CD4-positive, alpha-beta T cell treated with Interleukin-15 for 1 hour (primary cell): ENCODE data around the gene PRODH2.

Source experiments
- DNase-seq: peaks from one replicate; pipeline ENCODE4 v3.0.0-alpha.2; 2020

The PRODH2 gene, protein sequence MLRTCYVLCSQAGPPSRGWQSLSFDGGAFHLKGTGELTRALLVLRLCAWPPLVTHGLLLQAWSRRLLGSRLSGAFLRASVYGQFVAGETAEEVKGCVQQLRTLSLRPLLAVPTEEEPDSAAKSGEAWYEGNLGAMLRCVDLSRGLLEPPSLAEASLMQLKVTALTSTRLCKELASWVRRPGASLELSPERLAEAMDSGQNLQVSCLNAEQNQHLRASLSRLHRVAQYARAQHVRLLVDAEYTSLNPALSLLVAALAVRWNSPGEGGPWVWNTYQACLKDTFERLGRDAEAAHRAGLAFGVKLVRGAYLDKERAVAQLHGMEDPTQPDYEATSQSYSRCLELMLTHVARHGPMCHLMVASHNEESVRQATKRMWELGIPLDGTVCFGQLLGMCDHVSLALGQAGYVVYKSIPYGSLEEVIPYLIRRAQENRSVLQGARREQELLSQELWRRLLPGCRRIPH

DNA sequence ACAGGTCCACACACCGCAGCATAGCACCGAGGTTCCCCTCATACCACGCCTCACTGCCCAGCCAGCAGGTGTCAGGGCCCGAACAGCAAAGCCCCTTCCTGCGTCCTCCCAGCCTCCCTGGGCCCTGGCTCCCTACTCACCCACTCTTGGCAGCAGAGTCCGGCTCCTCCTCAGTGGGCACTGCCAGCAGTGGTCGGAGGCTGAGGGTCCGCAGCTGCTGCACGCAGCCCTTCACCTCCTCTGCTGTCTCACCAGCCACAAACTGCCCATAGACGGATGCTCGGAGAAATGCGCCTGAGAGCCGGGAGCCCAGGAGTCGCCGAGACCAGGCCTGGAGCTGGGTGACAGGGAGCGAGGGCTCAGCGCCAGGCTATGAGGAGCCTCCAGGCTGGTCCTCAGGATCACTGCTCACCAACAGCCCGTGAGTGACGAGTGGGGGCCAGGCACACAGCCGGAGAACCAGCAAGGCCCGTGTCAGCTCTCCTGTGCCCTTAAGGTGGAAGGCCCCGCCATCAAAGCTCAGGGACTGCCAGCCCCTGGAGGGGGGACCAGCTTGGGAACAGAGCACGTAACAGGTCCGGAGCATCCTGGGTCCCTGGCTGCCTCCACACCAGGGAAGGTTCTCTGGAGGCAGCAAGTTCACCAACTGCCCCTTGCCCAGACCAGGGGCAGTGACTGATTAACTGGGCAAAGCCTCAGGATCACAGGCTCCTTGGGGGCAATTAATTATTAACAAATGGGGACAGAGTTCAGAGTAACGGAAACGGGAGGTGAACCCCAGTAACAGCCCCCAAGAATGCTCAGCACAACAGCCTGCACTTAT, at the start of gene PRODH2:
PRODH2 (minus strand) TSS at position 626 of the 823 bp plus-strand sequence; CDS start at position 586, 40 bp downstream.
- DNase-seq: no peak

DNA sequence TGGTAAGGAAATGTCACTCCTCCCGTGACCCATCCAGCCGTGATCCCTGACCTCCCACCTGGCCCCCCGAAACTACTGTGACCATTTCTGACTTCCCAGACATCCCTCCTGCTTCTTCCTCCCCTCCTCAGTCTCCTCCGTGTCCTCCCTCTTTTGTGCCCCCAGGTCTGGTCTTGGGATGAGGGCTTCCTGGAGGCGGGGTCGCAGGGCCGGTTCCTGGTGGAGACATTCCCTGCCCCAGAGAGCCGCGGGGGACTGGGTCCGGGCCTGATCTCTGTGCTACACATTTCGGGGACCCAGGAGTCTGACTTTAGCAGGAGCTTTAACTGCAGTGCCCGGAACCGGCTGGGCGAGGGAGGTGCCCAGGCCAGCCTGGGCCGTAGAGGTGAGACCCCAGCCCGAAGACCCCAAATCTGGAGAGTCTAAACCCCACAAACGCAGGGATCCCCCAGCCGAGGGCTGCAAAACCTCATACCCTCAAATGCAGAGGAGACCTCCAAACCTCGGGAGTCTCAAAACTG, 49.1 kb upstream of the PRODH2 start:
- DNase-seq: no peak

DNA sequence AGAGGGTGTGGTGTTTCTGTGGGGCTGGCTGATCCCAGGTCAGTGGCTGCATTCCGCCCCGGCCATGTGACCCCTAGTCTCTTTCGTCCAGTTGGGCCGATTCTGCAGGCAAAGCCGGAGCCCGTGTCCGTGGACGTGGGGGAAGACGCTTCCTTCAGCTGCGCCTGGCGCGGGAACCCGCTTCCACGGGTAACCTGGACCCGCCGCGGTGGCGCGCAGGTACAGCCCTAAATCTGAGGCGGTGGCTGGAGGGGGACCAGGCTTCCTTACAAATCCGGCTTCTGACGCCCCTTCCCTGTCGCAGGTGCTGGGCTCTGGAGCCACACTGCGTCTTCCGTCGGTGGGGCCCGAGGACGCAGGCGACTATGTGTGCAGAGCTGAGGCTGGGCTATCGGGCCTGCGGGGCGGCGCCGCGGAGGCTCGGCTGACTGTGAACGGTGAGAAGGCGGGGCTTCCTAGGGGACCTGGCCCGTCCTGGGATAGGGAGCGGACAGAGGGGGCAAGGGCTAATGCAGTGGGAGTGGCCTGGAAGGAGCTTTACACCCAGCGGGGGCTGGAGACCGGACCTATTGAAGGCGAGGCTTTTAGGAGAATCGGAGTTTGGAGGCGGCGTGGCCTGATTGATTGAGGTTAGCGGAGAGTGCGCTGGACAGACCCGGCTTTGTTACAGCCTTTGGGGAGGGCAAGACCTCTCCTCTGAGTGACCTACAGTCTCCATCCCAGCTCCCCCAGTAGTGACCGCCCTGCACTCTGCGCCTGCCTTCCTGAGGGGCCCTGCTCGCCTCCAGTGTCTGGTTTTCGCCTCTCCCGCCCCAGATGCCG, 48.4 kb upstream of the PRODH2 start:
- no peak for DNase-seq

DNA sequence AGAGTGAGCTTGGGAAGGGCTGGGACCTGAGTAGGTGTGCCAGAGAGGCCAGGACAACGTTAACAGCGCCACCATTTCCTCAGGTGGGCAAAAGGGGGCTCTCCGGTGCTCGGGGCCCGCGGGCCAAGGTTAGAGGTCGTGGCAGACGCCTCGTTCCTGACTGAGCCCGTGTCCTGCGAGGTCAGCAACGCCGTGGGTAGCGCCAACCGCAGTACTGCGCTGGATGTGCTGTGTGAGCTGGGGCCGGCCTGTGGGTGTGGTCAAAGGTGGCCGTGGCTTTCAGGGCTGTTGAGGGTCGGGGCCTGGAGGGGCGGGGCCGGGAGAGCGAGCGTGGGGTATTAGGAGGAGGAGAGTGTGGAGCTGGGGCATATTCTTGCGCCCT, 47.8 kb upstream of the PRODH2 start:
- DNase-seq: no peak

DNA sequence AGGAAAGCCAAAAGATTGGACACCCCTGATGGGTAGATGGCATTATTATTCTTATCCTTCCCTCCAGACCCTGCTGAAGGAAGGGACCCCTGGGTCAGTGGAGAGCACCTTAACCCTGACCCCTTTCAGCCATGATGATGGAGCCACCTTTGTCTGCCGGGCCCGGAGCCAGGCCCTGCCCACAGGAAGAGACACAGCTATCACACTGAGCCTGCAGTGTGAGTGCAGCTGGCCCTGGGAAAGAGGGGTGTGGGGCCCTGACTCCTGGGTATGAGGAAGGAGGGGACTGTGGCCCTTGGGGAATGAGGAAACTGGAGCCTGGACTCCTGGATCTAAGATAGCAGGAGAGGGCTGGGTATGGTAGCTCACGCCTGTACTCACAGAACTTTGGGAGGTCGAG, 46.8 kb upstream of the PRODH2 start:
- no peak for DNase-seq

DNA sequence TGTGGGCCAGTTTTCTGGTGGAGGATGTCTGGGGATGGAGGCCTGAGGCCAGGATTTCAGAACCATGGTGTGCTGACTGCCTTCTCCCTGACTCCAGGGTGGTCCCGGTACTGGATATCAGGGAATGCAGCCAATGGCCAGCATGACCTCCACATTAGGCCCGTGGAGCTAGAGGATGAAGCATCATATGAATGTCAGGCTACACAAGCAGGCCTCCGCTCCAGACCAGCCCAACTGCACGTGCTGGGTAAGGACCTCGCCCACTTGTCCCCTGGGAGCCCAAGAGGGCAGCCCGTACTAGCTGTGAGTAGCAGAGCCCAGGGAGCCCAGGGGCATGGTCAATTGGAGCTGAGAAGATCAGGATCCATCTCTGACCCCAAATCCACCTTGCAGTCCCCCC, 45.7 kb upstream of the PRODH2 start:
- DNase-seq: no peak

DNA sequence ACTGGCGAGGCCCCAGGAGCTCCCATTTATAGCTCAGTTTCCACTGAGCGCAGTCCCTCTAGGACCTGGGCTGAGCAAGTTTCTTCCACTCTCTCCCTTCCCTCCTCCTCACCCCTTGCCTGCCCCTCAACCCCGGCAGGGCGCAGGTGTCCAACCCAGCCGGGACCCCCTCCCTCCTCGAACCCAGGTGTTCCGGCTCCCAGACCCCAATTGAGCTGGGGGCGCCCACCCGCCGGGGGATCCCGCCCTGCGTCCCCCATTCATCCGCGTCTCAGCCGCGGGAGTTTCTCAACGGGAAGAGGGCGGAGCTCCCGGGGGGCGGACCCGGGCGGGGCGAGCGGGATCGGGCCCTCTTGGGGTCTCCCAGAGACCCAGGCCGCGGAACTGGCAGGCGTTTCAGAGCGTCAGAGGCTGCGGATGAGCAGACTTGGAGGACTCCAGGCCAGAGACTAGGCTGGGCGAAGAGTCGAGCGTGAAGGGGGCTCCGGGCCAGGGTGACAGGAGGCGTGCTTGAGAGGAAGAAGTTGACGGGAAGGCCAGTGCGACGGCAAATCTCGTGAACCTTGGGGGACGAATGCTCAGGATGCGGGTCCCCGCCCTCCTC, 44.0 kb upstream of the PRODH2 start, which contains the start of gene KIRREL2:
KIRREL2 (plus strand) TSS at position 366 of the 604 bp plus-strand sequence; CDS start at position 575, 209 bp downstream.
- no peak for DNase-seq

DNA sequence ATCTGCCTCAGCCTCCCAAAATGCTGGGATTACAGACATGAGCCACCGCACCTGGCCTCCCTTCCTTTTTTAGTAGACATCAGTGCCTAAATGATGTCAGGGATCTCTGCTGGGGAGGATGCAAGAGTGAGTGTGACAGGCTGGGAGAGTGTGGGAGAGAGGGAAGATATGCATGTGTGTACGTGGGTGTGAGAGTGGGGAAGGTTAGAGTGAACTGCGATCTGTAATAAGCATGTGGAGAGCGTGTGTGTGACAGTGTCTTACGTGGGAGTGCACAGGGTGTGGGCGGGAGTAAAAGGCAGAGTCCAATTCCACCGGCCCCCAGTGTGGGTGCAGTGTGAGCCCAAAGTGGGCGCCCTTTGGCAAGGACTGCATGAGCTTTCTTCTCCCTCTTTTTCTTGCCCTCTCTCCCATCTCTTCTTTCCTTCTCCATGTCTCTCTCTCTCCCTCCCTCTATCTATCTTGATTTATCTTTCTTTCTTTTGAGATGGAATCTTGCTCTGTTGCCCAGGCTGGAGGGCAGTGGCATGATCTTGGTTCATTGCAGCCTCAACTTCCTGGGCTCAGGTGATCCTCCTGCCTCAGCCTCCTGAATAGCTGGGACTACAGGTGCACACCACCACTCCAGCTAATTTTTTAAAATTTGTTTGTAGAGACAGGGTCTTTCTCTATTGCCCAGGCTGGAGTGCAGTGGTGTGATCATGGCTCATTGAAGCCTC, 40.6 kb upstream of the PRODH2 start:
- DNase-seq: no peak

DNA sequence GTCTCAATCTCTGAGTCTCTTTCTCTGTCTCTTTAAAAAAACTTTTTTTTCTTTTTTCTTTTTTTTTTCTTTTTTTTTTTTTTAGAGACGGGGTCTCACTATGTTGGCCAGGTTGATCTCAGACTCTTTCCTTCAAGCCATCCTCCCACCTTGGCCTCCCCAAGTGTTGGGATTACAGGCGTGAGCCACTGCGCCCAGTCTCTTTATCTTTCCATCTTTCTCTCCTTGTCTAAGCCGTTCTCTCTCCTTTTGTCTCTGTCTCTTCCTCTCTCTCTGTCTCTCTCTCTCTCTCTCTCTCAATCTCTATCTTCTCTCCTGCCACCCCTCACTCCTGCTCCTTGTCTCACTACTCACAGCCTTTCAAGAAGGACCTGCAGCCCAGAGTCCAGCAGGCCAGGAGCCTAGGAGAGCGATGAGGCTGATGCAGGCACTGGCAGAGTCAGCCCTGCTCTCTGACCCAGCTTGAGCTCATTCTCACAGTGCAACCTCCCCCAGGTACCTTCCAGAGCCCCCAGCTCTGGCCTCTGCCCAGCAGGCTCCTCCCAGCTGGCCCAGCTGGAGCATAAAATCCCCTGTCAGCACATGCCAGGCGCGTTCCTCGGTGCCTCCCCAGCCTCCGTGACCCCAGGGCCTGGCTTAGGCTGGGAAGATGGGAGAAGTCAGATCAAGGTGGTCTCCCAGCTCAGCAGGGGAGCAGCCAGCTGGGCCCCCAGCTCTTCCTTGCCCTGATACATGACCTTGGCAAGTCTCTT, 39.6 kb upstream of the PRODH2 start, which contains the start of gene NPHS1:
NPHS1 (minus strand) TSS at position 476 of the 752 bp plus-strand sequence. CDS start 667 bp downstream, outside the sequence.
- no peak for DNase-seq

DNA sequence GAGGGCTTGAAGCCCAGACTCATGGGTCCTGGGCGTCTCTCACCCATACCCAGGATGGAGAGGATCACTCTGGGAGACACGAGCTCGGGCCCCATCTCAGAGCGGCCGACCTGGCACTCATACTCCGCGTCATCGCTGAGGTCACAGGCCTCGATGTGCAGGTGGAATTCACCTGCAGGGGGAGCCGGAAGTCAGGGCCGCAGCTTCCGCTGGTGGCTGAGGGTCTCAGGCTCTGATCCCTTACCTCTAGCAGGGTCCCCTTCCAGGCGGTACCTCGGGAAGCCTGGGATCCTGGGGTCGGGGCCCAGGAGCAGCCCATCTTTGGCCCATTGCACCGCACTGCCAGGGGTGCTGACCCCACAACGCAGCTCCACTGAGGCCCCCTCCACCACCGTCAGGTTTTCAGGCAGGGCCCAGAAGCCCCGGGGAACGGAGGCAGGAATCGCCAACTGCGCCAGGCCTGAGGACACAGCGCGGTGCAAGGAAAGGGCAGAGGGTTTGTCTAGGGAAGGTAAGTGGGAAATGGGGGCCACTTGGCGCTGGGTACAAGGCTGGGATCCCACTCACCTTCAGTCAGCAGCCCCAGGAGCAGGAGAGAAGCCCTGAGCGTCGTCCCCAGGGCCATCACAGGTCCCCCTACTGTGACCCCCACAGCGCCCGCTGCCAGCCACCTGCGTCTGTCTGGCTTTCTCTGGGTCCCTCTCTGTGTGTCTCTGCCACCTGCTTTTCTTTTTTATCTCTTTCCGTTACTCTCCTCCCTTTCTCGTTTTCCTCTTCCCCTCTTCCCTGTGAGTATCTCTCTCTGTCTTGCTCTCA, 38.8 kb upstream of the PRODH2 start:
- no peak for DNase-seq

DNA sequence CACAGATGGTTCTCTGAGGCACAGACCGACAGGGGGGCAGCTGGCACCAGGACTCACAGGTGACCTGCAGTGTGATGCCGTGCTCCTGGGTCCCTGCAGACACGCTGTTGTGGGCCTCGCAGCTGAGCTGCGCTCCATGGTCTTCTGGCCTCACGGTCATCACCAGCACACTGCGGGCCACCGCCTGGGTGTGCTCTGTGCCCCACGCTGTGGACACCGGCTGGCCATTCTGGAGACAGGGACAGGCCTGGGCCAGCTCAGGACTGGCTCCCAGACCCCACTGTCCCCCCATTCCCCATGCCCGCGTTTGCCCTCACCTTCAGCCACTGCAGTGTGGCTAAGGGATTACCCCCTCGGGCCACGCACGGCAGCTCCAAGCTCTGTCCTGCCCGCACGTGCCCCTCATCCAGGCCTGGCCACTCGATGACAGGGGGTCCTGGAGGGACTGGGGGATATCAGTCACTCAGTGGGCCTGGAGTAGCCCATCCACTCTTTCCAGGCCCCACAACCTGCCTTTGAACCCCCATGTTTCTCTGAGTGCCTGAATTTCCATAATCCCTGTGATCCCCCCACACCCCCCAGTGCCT, 36.4 kb upstream of the PRODH2 start:
- no peak for DNase-seq

DNA sequence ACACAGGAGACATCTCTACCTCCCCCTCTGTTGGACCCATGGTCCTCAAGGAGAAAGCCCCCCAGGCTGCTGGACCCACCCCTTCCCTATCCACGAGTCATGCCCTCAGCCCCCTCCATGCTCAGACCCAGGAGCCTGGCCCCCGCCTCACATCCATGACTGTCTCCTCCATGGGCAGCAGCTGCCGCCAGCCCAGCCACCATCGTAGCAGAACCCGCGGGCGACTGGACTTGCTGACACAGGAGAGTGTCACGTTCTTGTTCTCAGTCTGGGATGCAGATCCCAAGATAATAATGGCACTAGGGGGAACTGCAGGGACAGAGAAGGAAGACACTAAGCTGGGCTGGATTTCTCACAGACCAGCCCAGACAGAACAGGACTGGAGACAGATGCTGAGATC, 35.8 kb upstream of the PRODH2 start:
- no peak for DNase-seq

DNA sequence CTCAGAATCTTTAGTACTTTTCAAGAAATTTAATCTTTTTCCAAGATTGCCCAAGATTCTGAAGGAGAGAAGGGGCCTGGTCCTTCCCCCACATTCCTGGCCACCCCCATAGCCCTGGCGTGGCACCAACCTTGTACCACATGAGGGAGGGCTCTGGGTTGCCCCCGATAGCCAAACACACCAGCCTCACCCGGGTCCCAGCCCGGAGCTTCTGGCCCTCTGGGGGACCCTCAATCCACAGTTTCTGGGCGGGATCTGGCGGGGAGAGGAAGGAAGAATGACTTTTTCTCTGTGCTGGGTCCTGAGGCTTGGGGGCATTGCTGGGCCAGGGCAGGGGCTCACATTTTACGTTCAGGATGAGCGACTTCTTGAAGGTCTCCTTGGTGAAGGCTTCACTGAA, 35.3 kb upstream of the PRODH2 start:
- DNase-seq: no peak

DNA sequence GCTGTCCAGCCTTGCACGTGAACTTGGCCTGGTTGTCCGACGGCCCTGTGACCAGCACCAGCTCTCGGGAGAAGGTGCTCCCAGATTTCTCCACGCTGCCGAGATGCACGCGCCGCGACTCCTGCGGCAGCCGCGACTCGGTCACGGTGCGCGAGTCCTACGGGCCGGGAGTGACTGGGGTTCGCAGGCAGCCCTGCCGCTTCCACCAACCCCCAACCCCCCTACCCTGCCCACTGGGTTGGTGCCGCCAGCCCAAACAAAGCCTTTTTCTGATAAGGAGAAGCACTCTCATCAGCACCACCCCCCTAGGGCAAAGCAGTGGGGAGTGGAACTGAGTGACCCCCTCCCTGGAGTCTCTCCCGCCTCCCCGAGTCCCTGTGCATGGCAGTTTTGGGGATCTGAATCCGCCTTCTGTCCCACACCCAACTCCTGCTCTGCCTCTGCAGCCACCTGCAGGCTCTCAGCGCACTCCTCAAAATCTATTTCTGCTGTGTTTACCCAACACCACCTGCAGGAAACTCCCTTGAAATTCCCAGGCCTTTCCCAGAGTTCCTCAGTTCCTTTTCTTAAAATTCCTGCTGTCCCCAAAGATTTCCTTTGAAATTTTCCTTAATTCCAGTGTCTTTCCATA, 33.5 kb upstream of the PRODH2 start:
- no peak for DNase-seq

DNA sequence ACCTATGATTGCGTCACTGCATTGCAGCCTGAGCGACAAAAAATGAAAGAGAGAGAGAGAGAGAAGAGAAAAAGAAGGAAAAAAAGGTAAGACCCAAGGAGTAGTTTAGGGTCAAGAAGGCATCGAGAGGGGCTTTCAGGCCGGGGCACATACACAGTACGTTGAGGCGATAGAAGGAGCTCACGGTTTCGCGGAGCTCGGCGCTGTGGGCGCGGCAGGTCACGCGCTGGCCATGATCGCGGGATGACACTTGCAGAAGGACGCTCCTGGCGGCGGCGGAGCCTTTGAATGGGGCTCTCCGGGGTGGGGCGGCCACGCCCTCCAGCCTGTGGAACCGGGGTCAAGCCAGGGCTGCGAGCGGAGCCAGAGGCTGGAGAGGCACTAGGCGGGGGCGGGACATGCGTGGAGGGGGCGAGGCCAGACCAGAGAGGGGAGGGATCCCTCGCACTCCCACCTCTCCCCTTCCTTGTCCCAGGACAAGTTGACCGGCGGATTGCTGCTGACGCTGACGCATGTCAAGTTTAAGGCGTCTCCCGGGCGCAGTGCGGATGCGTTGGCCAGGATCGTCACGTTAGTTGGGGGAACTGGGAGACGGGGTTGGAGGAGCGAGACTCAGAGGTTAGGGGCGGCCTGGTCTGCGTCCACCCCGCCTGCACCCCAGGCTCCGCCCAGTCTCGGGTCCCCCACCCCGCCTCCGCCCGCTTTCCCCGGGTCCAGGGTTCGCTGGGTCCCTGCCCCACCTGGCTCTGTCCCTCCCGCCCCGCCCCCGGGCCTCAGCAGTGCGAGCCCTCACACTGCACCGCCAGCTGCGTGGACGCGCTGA, 32.8 kb upstream of the PRODH2 start:
- DNase-seq: no peak

DNA sequence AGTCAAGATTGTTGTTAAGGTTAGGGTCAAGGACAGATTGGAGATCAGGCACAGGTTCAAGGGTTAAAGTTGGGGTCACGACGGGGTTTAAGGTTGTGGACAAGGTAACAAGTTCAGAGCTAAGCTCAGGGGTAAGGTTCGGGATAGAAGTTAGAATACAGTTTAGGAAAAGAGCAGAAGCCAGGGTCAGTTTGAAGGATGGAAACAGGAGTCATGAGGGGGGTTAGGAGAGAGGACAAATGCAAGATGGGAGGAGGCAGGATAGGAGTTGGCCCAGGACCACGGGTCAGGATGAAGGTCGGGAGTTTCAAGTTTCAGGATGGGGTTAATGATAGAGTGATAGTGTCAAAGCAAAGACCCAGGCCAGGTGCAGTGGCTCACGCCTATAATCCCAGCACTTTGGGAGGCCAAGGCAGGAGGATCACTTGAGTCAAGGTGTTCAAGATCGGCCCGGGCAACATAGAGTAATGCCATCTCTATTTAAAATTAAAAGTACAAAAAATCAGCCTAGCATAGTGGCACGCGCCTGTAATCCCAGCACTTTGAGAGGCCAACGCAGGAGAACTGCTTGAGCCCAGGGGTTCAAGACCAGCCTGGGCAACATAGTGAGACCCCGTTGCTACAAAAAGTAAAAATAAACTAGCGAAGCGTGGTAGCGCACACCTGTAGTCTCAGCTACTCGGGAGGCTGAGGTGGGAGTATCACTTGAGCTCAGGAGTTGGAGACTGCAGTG, 32.0 kb upstream of the PRODH2 start:
- DNase-seq: no peak
